ENCODE results near the gene ELMO3. TPM values are rescaled to one million over a fixed set of nuclear protein-coding genes. Genes with fewer than 3 reads are reported as not detected.

The ELMO3 gene
- total and polyA plus RNA-seq, 2 donors from 2014 or later: 24.2 to 33.1 TPM

DNA sequence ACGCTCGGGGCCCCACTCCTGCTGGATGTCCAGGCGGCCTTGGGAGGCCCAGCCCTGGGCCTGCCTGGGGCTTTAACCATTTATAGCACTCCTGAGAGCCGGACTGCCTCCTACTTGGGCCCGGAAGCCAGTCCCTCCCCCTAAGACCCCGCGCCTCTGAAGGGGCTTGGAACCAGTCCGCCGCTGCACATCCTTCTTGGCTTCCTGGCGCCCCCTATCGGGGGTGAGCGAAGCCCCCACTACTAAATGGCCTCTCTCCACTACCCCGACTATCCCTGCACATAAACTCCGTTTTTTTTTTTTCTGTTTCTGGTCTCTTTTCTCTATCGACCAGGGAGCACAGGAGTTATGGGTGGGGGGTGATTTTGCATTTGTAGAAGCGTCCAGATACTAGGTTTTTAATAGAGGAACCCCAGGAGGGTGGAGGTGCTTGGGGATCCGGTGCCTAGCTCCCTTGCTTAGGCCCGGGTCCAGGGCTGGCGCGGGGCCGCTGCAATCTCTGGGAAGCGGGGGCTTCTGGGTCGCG lies 29.2 kb upstream of the ELMO3 start:
- peaks cover 37% of the 10 kb centered on the region for H3K27me3 ChIP-seq (ENCODE audit: control insufficient read depth, insufficient read depth, low read length)
- no peaks in the 10 kb centered on the region for H3K36me3 ChIP-seq (ENCODE audit: control insufficient read depth in 2 of 3, insufficient read depth in 3 of 3, low read length in 3 of 3)
- peak overlapping the region; percentile 82 to 85 for H3K27ac ChIP-seq (ENCODE audit: low read depth in 2 of 2, low read length in 2 of 2)
- intact Hi-C loops (cut with DNase I): no loop called here
- DNase-seq (peak in 4 of 5 donors; percentile 56 to 82 (median 72)), FAIRE-seq (no peak)
- TF ChIP-seq, protein P1, sequence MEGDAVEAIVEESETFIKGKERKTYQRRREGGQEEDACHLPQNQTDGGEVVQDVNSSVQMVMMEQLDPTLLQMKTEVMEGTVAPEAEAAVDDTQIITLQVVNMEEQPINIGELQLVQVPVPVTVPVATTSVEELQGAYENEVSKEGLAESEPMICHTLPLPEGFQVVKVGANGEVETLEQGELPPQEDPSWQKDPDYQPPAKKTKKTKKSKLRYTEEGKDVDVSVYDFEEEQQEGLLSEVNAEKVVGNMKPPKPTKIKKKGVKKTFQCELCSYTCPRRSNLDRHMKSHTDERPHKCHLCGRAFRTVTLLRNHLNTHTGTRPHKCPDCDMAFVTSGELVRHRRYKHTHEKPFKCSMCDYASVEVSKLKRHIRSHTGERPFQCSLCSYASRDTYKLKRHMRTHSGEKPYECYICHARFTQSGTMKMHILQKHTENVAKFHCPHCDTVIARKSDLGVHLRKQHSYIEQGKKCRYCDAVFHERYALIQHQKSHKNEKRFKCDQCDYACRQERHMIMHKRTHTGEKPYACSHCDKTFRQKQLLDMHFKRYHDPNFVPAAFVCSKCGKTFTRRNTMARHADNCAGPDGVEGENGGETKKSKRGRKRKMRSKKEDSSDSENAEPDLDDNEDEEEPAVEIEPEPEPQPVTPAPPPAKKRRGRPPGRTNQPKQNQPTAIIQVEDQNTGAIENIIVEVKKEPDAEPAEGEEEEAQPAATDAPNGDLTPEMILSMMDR (IDR thresholded peaks at IDR 0.05; ENCODE audit: borderline replicate concordance, extremely low read depth, insufficient read depth): no peak
- H3K4me3 ChIP-seq (ENCODE audit: low read length in 3 of 3): peak overlapping the region in 2 of 3 donors; percentile 36 to 64
- no peaks in the 10 kb centered on the region for H3K9me3 ChIP-seq (ENCODE audit: control insufficient read depth in 2 of 3, insufficient read depth in 1 of 3, low read length in 3 of 3)
- H3K4me1 ChIP-seq (ENCODE audit: control insufficient read depth in 2 of 3, insufficient read depth in 2 of 3, low read depth in 1 of 3, low read length in 3 of 3): peaks cover 0 to 41% (median 7%) of the 10 kb centered on the region in 3 donors
- peak overlapping the region in 1 of 3 donors; percentile 73 for H3K9ac ChIP-seq (ENCODE audit: low read length in 3 of 3)

DNA sequence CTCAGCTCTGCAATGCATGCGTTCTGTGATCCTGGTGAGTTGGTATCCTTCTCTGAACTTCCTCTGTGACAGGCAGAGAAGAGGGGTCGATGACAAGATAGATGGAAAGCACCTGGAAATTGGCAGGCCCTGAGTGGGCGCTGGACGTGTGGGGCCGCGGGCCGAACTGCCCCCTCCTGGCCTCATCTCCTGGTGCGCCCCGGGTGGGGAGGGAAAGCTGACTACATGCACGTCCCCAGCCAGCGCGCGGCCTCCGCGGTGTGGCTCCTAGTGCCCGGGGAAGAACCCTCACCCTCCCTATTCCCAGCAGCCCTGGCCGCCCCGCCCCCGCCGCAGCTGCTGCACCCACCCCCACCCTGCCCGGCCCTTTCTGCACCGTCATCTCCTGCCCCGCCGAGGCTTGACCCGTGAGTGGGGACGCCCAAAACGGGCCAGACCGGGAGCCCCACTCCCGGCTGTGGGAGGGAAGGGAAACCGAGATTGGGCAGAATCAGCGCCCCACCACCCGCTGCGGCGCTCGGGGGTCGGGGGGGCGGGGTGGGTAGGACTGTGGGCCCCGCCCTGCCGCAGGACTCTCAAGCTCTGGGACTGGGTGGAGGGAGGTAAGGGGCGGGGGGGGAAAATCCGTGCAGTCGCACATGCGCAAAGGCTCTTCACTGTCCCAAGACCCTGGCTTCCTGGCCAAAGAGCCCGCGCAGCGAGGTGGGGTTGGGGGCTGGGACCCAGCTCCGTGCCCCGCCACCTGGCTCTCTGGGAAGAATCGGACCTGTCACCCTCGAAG lies 28.6 kb upstream of the ELMO3 start, which contains the start of gene NOL3:
Gene NOL3, plus strand, starts transcription at position 371 of the 781 bp plus-strand sequence.
- Histone ChIP-seq H3K4me1 (ENCODE audit: control insufficient read depth in 2 of 3, insufficient read depth in 2 of 3, low read depth in 1 of 3, low read length in 3 of 3) (peaks cover 0 to 37% (median 9%) of the 10 kb centered on the region in 3 donors), H3K36me3 (ENCODE audit: control insufficient read depth in 2 of 3, insufficient read depth in 3 of 3, low read length in 3 of 3) (no peaks in the 10 kb centered on the region), H3K9ac (ENCODE audit: low read length in 3 of 3) (peak within 1 kb of the TSS in 2 of 3 donors; percentile 80 to 94), H3K27me3 (ENCODE audit: control insufficient read depth, insufficient read depth, low read length) (peaks cover 37% of the 10 kb centered on the region), H3K27ac (ENCODE audit: low read depth in 2 of 2, low read length in 2 of 2) (peak within 1 kb of the TSS; percentile 85 to 89), H3K4me3 (ENCODE audit: low read length in 3 of 3) (peak within 1 kb of the TSS in 2 of 3 donors; percentile 47 to 64), H3K9me3 (ENCODE audit: control insufficient read depth in 2 of 3, insufficient read depth in 1 of 3, low read length in 3 of 3) (no peaks in the 10 kb centered on the region)
- intact Hi-C loops (cut with DNase I): no loop called here
- DNase-seq (peak; percentile 62 to 95 (median 77)), FAIRE-seq (no peak)
- TF ChIP-seq, protein P1 (IDR thresholded peaks at IDR 0.05; ENCODE audit: borderline replicate concordance, extremely low read depth, insufficient read depth): peak; percentile 11

DNA sequence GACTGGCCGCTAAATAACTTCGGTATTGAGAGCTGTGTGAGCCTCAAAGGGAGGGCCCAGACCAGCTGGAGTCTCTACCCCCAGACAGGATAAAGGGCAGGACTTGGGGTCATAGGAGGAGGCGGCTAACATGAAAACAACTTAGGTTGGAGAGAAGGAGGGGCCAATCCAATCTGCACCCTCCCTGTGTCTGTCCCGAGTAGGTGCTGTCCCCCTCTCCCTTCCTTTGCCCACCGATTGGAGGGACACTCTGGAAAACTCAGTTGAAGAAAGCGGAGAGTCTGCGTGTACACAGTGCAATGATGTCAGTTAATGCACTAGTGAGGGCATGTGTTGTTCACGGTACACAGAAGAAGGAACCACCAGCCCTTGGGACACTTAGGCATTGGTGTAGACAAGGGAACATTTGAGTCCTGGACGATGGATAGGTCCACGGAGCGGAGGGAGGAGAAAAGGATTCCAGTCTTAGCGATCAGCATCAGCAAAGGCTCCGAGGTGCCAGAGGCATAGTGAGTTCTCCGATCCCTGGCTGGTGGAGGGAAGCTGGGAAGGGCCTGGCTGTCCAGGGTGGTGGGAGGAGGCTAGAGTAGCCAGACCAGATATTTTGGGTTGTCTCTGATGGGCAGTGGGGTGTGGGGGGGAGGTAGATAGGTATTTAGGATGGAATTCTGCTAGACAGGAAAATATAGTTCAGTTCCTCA lies 27.8 kb upstream of the ELMO3 start:
- H3K4me3 ChIP-seq (ENCODE audit: low read length in 3 of 3): peak overlapping the region in 2 of 3 donors; percentile 47 to 60

More for the DNA sequence above, 27.8 kb upstream of the ELMO3 start:
- H3K4me1 ChIP-seq (ENCODE audit: control insufficient read depth in 2 of 3, insufficient read depth in 2 of 3, low read depth in 1 of 3, low read length in 3 of 3): peaks cover 0 to 34% (median 9%) of the 10 kb centered on the region in 3 donors
- TF ChIP-seq, protein P1 (IDR thresholded peaks at IDR 0.05; ENCODE audit: borderline replicate concordance, extremely low read depth, insufficient read depth): no peak
- DNase-seq (peak in 1 of 5 donors; percentile 46), FAIRE-seq (no peak)
- H3K9ac ChIP-seq (ENCODE audit: low read length in 3 of 3): peak overlapping the region in 2 of 3 donors; percentile 80 to 94
- peaks cover 37% of the 10 kb centered on the region for H3K27me3 ChIP-seq (ENCODE audit: control insufficient read depth, insufficient read depth, low read length)
- no peaks in the 10 kb centered on the region for H3K36me3 ChIP-seq (ENCODE audit: control insufficient read depth in 2 of 3, insufficient read depth in 3 of 3, low read length in 3 of 3)
- peak overlapping the region; percentile 85 to 89 for H3K27ac ChIP-seq (ENCODE audit: low read depth in 2 of 2, low read length in 2 of 2)
- intact Hi-C loops (cut with DNase I): no loop called here
- no peaks in the 10 kb centered on the region for H3K9me3 ChIP-seq (ENCODE audit: control insufficient read depth in 2 of 3, insufficient read depth in 1 of 3, low read length in 3 of 3)
